GM23338 (cell line): ENCODE data around the gene ALPP. TPM values are rescaled to one million over a fixed set of nuclear protein-coding genes. Genes with fewer than 3 reads are reported as not detected.
"Not testable (repeated sequence)": the region's sequence is repeated elsewhere in the genome, so short reads cannot be mapped to it uniquely, and the experiment has no call there.

Experiments used
- ATAC-seq: fragments of 200-7000 bp; cut with Tn5 transposase; 3 replicates; pipeline ENCODE4 v1.9.1; 2020
- DNase-seq: peaks from one replicate; pipeline ENCODE4 v3.0.0-alpha.2; 2015; ENCODE audit warnings: low spot score
- H2AFZ ChIP-seq: fragments of 200-600 bp; sonication (generic); 2 replicates; pipeline ENCODE4 v1.8.0; 2016; ENCODE audit warnings: antibody characterized with exemption, mild to moderate bottlenecking, moderate library complexity
- H3F3A ChIP-seq: fragments of 200-600 bp; sonication (generic); replicated peaks from 2 replicates; pipeline ENCODE4 v1.8.0; 2017; ENCODE audit warnings: antibody characterized with exemption, mixed run types, low read depth
- H3K27ac ChIP-seq: fragments of 200-600 bp; sonication (generic); 2 replicates; pipeline ENCODE4 v1.6.1; 2016; ENCODE audit warnings: low read depth
- H3K27me3 ChIP-seq: fragments of 200-600 bp; sonication (generic); 2 replicates; pipeline ENCODE4 v1.8.0; 2016; ENCODE audit warnings: mild to moderate bottlenecking, mixed run types, moderate library complexity; ENCODE audit not compliant: insufficient read depth
- H3K36me3 ChIP-seq: fragments of 200-600 bp; sonication (generic); 2 replicates; pipeline ENCODE4 v1.8.0; 2016; ENCODE audit warnings: mild to moderate bottlenecking; ENCODE audit not compliant: insufficient read depth
- H3K4me1 ChIP-seq: fragments of 200-600 bp; sonication (generic); 2 replicates; pipeline ENCODE4 v1.8.0; 2016; ENCODE audit warnings: mild to moderate bottlenecking, moderate library complexity; ENCODE audit not compliant: insufficient read depth
- H3K4me2 ChIP-seq: fragments of 200-600 bp; sonication (generic); 2 replicates; pipeline ENCODE4 v1.7.1; 2017; ENCODE audit warnings: mixed run types
- H3K4me3 ChIP-seq: fragments of 200-600 bp; sonication (generic); 2 replicates; pipeline ENCODE4 v1.6.1; 2016; ENCODE audit warnings: mixed run types
- H3K79me2 ChIP-seq: fragments of 200-600 bp; sonication (generic); replicated peaks from 2 replicates; pipeline ENCODE4 v1.8.0; 2017; ENCODE audit warnings: mild to moderate bottlenecking; ENCODE audit not compliant: insufficient read depth
- H3K9me2 ChIP-seq: fragments of 200-600 bp; sonication (generic); 2 replicates; pipeline ENCODE4 v1.8.0; 2017; ENCODE audit not compliant: insufficient read depth
- H4K20me1 ChIP-seq: fragments of 200-600 bp; sonication (generic); replicated peaks from 2 replicates; pipeline ENCODE4 v1.8.0; 2017; ENCODE audit warnings: mild to moderate bottlenecking; ENCODE audit not compliant: insufficient read depth
- H3K27ac Mint-ChIP-seq: 2 replicates; pipeline ENCODE4 v1.8.0; 2020; ENCODE audit warnings: inconsistent platforms, mild to moderate bottlenecking, moderate library complexity, mixed read lengths
- H3K27me3 Mint-ChIP-seq: 3 replicates; pipeline ENCODE4 v1.8.0; 2022; ENCODE audit warnings: low read depth, mild to moderate bottlenecking, moderate library complexity, mixed read lengths, inconsistent platforms; ENCODE audit not compliant: insufficient read depth, poor library complexity
- H3K36me3 Mint-ChIP-seq: 3 replicates; pipeline ENCODE4 v1.8.0; 2021; ENCODE audit warnings: low read depth, mild to moderate bottlenecking, inconsistent platforms, moderate library complexity, mixed read lengths
- H3K4me1 Mint-ChIP-seq: 3 replicates; pipeline ENCODE4 v1.8.0; 2020; ENCODE audit warnings: mild to moderate bottlenecking, inconsistent platforms, mixed read lengths
- H3K4me3 Mint-ChIP-seq: 3 replicates; pipeline ENCODE4 v1.8.0; 2021; ENCODE audit warnings: moderate library complexity, mild to moderate bottlenecking, inconsistent platforms, mixed read lengths
- H3K9me3 Mint-ChIP-seq: 3 replicates; pipeline ENCODE4 v1.8.0; 2020; ENCODE audit warnings: moderate library complexity, mild to moderate bottlenecking, inconsistent platforms, mixed read lengths
- CREB1 ChIP-seq: fragments of 250-450 bp; sonication (Bioruptor Pico); IDR thresholded peaks from 2 replicates; pipeline ENCODE4 v1.5.0; 2020; ENCODE audit warnings: low read depth, mild to moderate bottlenecking, moderate library complexity
- ETS1 ChIP-seq: IDR thresholded peaks from 2 replicates; pipeline ENCODE4 v1.6.1; 2016; ENCODE audit warnings: antibody characterized with exemption
- EZH2 ChIP-seq: fragments of 200-600 bp; sonication (generic); IDR thresholded peaks from one replicate; pipeline ENCODE4 v1.8.0; 2017; ENCODE audit warnings: antibody characterized with exemption, mild to moderate bottlenecking, low read depth; ENCODE audit not compliant: unreplicated experiment
- JUNB ChIP-seq: IDR thresholded peaks from one replicate; pipeline ENCODE4 v1.6.1; 2016; ENCODE audit warnings: antibody characterized with exemption; ENCODE audit not compliant: unreplicated experiment
- NANOG ChIP-seq: IDR thresholded peaks from 2 replicates; pipeline ENCODE4 v1.6.1; 2016; ENCODE audit warnings: antibody characterized with exemption, borderline replicate concordance
- POLR2AphosphoS5 ChIP-seq: IDR thresholded peaks from 2 replicates; pipeline ENCODE4 v1.6.1; 2016; ENCODE audit warnings: antibody characterized with exemption, low read depth
- STAT1 ChIP-seq: IDR thresholded peaks from one replicate; pipeline ENCODE4 v1.6.1; 2016; ENCODE audit warnings: antibody characterized with exemption; ENCODE audit not compliant: unreplicated experiment
- ZNF114 ChIP-seq: fragments of 250-450 bp; sonication (Bioruptor Pico); IDR thresholded peaks from 2 replicates; pipeline ENCODE4 v1.5.0; 2020; ENCODE audit warnings: mild to moderate bottlenecking, moderate library complexity
- ZNF331 ChIP-seq: fragments of 250-450 bp; sonication (Bioruptor Pico); IDR thresholded peaks from 2 replicates; pipeline ENCODE4 v1.5.0; 2020; ENCODE audit warnings: low read depth, mild to moderate bottlenecking, moderate library complexity
- long read RNA-seq: library from polyadenylated mRNA; unstranded; transcript quantifications from one replicate; pipeline ENCODE4 v2.0.0, GENCODE V29; 2020; ENCODE audit not compliant: unreplicated experiment
- polyA plus RNA-seq: library from polyadenylated mRNA; unstranded; fragments of >200 nt; fragmentation: Nextera tagmentation; extraction: Ambion mirVana; gene quantifications from 2 replicates; pipeline ENCODE4 v1.2.1, GENCODE V29; 2016
- total RNA-seq: library from RNA; depleted of rRNA; stranded (reverse); fragments of >200 nt; shearing (Covaris generic); gene quantifications from 2 replicates; pipeline ENCODE4 v1.2.3, GENCODE V29; 2014; rRNA removed
- TF ChIP-seq, protein P1 (sequence below): fragments of 250-450 bp; sonication (Bioruptor Pico); IDR thresholded peaks from 2 replicates; pipeline ENCODE4 v1.5.0; 2020; ENCODE audit warnings: mild to moderate bottlenecking, moderate library complexity
- TF ChIP-seq, protein P2 (sequence below): IDR thresholded peaks from one replicate; pipeline ENCODE4 v1.6.1; 2018; ENCODE audit warnings: antibody characterized with exemption; ENCODE audit not compliant: unreplicated experiment

Gene ALPP
- total RNA-seq (0.28 and 0.31 TPM in 2 replicates), polyA plus RNA-seq (0.07 TPM in 1 of 2 replicates, not detected in the other)
- long read RNA-seq: 0 reads

GRCh38 chr2:232378735-232379151 lies at the start of gene ALPP:
ALPP (plus strand) TSS chr2:232378751; CDS start chr2:232378803, 52 bp downstream.
- not testable (repeated sequence) for H3K36me3 ChIP-seq, DNase-seq, H3K9me3 Mint-ChIP-seq, H3K4me1 ChIP-seq, H3K27me3 Mint-ChIP-seq, H2AFZ ChIP-seq, H3K9me2 ChIP-seq, H4K20me1 ChIP-seq, H3K27ac Mint-ChIP-seq, H3K4me3 ChIP-seq, H3K4me2 ChIP-seq, H3K36me3 Mint-ChIP-seq, H3K27ac ChIP-seq, H3F3A ChIP-seq, ATAC-seq, H3K4me3 Mint-ChIP-seq, H3K79me2 ChIP-seq
- peaks cover 21% of the 10 kb centered on the region for H3K27me3 ChIP-seq
- H3K4me1 Mint-ChIP-seq: peaks cover 15% of the 10 kb centered on the region

GRCh38 chr2:232329716-232330067 lies 48.9 kb upstream of the ALPP start:
- Mint-ChIP-seq H3K9me3 (no peaks in the 10 kb centered on the region), H3K27ac (no peak overlapping the region), H3K27me3 (peaks cover 4% of the 10 kb centered on the region), H3K4me1 (peaks cover 4% of the 10 kb centered on the region; the same call in 2 of the 3 replicates), H3K36me3 (no peaks in the 10 kb centered on the region; the same call in 2 of the 3 replicates), H3K4me3 (no peak overlapping the region)
- no peak overlapping the region for H3K4me2 ChIP-seq
- no peak overlapping the region for H3K27ac ChIP-seq
- H3F3A ChIP-seq: no peaks in the 10 kb centered on the region
- ATAC-seq (no peak), DNase-seq (no peak)
- H3K36me3 ChIP-seq: no peaks in the 10 kb centered on the region
- H3K4me1 ChIP-seq: no peaks in the 10 kb centered on the region
- no peaks in the 10 kb centered on the region for H3K79me2 ChIP-seq
- H3K27me3 ChIP-seq: no peaks in the 10 kb centered on the region
- H3K4me3 ChIP-seq: no peak overlapping the region
- H3K9me2 ChIP-seq: no peaks in the 10 kb centered on the region
- H4K20me1 ChIP-seq: no peaks in the 10 kb centered on the region
- no peak overlapping the region for H2AFZ ChIP-seq
- TF ChIP-seq, protein P1, sequence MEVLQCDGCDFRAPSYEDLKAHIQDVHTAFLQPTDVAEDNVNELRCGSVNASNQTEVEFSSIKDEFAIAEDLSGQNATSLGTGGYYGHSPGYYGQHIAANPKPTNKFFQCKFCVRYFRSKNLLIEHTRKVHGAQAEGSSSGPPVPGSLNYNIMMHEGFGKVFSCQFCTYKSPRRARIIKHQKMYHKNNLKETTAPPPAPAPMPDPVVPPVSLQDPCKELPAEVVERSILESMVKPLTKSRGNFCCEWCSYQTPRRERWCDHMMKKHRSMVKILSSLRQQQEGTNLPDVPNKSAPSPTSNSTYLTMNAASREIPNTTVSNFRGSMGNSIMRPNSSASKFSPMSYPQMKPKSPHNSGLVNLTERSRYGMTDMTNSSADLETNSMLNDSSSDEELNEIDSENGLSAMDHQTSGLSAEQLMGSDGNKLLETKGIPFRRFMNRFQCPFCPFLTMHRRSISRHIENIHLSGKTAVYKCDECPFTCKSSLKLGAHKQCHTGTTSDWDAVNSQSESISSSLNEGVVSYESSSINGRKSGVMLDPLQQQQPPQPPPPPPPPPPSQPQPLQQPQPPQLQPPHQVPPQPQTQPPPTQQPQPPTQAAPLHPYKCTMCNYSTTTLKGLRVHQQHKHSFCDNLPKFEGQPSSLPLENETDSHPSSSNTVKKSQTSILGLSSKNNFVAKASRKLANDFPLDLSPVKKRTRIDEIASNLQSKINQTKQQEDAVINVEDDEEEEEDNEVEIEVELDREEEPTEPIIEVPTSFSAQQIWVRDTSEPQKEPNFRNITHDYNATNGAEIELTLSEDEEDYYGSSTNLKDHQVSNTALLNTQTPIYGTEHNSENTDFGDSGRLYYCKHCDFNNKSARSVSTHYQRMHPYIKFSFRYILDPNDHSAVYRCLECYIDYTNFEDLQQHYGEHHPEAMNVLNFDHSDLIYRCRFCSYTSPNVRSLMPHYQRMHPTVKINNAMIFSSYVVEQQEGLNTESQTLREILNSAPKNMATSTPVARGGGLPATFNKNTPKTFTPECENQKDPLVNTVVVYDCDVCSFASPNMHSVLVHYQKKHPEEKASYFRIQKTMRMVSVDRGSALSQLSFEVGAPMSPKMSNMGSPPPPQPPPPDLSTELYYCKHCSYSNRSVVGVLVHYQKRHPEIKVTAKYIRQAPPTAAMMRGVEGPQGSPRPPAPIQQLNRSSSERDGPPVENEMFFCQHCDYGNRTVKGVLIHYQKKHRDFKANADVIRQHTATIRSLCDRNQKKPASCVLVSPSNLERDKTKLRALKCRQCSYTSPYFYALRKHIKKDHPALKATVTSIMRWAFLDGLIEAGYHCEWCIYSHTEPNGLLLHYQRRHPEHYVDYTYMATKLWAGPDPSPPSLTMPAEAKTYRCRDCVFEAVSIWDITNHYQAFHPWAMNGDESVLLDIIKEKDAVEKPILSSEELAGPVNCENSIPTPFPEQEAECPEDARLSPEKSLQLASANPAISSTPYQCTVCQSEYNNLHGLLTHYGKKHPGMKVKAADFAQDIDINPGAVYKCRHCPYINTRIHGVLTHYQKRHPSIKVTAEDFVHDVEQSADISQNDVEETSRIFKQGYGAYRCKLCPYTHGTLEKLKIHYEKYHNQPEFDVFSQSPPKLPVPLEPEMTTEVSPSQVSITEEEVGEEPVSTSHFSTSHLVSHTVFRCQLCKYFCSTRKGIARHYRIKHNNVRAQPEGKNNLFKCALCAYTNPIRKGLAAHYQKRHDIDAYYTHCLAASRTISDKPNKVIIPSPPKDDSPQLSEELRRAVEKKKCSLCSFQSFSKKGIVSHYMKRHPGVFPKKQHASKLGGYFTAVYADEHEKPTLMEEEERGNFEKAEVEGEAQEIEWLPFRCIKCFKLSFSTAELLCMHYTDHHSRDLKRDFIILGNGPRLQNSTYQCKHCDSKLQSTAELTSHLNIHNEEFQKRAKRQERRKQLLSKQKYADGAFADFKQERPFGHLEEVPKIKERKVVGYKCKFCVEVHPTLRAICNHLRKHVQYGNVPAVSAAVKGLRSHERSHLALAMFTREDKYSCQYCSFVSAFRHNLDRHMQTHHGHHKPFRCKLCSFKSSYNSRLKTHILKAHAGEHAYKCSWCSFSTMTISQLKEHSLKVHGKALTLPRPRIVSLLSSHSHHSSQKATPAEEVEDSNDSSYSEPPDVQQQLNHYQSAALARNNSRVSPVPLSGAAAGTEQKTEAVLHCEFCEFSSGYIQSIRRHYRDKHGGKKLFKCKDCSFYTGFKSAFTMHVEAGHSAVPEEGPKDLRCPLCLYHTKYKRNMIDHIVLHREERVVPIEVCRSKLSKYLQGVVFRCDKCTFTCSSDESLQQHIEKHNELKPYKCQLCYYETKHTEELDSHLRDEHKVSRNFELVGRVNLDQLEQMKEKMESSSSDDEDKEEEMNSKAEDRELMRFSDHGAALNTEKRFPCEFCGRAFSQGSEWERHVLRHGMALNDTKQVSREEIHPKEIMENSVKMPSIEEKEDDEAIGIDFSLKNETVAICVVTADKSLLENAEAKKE (CRISPR knock-in tag): no peak
- TF ChIP-seq NANOG (no peak), ETS1 (no peak), EZH2 (no peak), ZNF114 (no peak), POLR2AphosphoS5 (no peak), ZNF331 (no peak), CREB1 (CRISPR knock-in tag) (no peak), JUNB (no peak), STAT1 (no peak)
- TF ChIP-seq, protein P2, sequence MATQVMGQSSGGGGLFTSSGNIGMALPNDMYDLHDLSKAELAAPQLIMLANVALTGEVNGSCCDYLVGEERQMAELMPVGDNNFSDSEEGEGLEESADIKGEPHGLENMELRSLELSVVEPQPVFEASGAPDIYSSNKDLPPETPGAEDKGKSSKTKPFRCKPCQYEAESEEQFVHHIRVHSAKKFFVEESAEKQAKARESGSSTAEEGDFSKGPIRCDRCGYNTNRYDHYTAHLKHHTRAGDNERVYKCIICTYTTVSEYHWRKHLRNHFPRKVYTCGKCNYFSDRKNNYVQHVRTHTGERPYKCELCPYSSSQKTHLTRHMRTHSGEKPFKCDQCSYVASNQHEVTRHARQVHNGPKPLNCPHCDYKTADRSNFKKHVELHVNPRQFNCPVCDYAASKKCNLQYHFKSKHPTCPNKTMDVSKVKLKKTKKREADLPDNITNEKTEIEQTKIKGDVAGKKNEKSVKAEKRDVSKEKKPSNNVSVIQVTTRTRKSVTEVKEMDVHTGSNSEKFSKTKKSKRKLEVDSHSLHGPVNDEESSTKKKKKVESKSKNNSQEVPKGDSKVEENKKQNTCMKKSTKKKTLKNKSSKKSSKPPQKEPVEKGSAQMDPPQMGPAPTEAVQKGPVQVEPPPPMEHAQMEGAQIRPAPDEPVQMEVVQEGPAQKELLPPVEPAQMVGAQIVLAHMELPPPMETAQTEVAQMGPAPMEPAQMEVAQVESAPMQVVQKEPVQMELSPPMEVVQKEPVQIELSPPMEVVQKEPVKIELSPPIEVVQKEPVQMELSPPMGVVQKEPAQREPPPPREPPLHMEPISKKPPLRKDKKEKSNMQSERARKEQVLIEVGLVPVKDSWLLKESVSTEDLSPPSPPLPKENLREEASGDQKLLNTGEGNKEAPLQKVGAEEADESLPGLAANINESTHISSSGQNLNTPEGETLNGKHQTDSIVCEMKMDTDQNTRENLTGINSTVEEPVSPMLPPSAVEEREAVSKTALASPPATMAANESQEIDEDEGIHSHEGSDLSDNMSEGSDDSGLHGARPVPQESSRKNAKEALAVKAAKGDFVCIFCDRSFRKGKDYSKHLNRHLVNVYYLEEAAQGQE: no peak
